IPS-11a (cell line): ENCODE data around the gene CRHR2.

ENCODE experiments used
- H3K4me3 ChIP-seq: one replicate; pipeline ENCODE4 v1.5.1; 2013; ENCODE audit warnings: low read depth, low read length, control low read depth

The CRHR2 gene

DNA sequence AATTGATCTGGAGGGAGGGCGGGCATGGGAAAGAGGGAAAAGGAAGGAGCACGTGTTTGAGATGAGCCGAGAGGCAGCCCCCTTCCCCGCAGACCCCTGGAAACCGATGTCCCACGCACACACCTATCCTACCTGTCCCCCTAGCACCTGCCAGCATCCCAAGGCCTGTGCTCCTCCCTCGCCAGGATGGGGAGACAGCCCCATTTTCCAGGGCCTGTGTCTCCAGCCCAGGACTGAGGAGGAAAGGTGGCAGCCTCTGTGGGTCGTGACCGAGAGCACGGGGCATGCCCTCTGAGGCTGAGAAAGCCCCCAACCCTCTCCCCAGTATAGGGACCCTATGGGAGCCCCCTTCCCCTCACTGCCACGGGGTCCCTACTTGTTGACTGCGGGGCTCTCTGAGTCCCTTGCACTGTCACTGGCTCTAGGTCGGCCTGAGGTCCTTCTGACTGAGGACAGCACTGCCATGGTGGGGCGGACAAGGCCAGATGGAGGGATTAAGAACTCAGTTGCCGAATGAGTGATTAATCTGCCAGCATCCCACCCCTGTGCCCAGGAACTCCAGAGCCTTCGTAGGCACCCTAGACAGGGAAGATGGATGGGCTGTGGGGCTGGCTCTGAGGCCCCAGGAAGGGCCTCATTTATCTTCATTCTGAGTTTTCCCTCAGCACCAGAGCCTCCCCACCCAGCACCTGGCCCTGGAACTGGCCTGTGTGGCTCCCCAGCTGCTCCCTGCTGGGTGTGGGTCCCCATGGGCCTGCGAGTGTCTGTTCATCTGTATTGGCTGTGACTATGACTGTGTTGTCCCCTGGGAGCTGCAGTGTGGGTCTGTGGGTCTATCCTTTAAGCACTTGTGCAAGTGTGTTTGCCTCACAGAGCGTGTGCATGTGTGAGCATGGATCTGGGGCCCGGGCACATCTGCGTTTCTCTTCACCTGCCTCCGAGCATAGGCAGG is 26.0 kb downstream of the CRHR2 start:
- H3K4me3 ChIP-seq, result no peak overlapping the region

DNA sequence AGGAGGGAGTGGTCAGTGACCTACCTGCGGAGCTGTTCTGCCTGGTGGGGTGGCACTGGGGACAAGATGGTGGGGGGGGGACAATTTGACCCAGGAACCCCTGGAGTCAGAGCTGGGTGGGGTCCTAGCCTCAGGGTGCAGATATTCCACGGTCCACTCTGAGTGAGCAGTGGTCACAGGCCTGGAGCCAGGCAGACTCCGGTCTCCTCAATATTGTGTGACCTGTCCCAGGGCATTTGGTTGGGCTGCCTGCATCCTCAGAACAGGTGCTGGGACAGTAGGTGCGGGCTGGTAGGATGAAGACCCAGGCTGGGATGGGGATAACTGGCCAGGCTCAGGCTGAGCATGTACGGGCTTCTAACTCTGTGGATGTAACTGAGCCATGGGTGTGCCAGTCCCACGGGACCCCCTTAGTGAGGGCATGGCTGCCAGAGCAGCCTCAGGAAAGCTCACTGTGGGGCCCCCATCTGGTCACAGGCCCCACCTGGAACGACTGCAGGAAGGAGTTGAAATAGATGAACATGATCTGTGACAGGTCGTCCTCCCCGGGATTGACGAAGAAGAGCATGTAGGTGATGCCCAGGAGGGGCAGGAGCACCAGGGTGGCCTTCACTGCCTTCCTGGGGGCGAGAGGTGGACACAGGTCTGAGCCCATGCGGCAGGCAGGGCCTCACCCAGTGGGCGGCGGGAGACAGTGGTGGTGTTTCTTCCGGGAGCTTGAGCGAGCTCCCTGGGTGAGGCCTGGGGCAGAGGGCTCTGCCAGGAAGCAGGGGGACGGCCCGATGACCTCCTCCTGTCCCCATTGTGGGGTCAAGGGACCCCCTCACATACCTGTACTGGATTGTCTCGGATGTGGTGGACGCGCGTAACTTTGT is 26.9 kb downstream of the CRHR2 start:
- H3K4me3 ChIP-seq, result no peak overlapping the region

DNA sequence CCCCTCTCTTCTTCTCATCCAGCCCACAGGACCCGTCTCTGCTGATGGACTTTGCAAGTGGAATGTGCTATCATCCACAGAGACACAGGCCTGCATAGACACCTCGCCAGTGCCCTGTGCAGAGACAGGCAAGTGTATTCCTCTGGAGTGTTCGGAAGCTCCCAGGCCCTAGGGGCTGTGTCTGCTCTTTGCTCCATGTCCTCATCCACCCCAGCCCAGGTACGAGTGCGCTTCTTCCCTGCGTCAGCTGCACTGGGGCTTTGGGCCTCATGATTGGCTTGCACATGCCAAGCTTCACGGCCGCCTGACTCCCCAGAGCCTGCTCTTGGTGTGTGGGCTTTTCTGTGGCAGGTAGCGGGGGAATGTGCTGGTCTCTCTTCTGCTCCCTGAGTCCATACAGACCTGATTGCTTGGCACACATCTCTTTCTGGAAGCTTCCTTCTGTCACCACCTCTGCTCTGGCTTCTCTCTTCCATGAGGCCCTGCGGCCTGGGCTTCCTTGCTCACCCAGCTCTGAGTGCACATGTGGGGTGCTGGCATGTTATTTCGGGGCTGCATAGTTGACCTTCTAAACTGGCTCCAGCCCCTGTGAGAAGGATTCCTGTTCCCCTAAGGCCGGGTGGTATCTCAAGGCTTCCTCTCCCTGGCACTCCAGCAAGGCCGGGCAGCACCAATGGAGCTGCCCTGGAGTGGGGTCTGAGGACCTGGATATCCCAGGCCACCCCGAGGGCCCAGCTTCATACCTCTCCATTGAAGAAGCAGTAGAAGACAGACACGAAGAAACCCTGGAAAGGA is 27.8 kb downstream of the CRHR2 start:
- H3K4me3 ChIP-seq, result no peak overlapping the region

DNA sequence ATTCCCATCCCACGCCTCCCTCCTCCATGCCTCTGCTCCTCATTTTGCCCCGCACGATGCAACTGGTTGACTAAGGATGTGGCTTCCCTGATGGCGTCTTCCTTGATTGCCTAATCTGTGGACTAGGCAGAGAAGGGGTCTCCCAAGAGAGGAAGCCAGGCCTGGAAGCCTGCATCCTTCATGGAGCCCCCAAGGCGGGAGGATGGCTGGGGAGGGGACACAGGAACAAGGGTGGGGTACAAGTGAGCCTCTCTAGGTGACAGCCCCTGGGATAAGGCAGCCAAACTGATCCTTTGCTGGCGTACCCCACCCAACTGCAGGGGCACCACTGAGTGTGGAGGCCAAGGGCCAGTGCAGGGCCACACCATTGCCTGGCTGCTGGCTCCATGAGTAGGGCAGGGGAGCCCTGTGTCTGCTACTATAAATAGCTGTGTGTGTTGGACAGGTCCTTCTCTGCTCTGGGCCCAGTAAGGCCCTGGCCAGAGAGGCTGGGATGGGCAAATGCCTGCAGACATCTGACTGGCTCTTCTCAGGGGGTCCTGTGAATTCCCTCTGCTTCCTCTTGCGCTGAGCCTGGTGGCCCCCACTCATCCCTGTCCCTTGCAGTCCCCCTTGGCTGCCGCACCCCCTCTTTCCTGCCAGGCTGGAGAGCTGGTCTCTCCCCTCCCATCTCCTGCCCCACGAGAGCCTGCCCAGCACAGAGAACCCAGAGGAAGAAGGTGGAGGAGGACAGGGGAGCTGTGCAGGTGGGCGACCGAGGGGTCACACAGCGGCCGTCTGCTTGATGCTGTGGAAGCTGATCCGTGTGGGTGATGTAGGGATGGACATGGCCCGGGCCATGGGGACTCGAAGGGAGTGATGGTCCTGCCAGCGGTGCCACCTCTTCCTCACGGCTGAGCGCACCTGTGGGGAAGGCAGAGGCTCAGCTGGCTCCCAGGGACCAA is 29.3 kb downstream of the CRHR2 start:
- H3K4me3 ChIP-seq, result no peak overlapping the region

DNA sequence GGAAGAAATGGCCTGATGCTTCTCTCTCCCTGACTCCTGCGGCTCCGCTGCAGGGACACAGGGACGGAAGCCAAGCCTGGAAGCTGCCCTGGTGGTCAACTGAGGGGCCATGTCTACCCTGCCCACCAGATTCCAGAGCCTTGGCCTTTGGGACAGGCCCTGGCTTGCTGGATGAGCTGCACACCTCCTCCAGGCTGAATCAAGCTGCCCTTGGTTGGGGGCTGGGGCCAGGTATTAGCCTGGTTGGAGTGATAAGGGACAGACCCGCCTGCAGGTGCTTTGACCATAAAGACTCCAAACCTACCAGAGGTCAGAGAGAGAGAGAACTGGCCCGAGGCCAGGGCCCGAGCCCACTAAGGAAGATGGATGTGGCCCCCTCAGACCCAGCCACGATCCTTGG is 30.1 kb downstream of the CRHR2 start:
- no peak overlapping the region for H3K4me3 ChIP-seq

DNA sequence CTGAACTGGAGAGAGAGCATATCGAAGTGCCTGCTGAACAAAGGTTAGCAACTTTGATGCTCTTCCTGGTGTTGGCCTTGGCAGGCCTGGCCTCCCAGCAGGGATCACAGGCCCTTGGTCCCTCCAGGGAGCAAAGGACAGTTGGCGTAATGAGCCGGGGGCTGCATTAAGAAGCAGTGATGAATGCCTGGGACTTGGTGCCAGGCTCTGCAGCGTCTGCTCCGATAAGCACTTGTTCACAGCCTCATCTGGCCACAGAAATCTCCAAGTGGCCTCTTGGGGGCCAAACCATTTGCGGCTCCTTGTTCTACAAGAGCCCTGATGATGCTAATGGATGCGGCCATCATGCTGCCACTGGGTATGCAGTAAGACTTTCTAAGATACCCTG is 31.8 kb downstream of the CRHR2 start:
- no peak overlapping the region for H3K4me3 ChIP-seq

DNA sequence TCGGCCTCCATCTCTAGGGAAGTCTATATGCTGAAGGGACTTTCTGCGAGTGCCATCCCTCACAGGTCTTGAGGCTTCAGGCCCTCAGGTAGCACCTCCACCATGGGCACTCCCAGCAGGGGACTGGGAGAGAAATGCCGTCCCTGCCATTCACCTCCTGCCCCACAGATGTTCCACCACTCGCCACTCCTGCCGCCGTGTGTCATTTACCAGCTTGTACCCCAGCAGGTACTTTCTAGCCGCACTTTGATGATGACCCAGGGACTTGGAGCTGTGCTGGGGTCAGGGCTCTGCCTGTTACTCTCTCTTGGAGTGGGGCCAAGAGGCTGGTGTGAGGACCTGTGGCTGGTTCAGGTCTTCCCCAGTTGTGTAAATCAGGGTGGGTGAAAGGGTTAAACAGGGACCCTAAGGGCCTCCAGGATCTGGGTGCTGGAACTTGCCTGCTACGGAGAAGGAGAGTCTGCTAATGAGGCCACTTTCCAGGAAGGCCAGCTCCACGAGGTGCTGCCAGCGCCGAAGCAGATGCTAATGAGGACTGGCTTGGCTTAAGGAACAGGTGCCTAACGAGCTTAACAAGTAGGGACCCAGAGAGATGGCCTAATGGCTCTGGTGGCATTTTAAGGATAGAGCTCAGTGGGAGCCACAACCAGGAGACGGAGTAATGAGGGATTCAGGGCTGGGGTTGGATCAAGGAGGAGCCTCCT is 32.4 kb downstream of the CRHR2 start:
- no peak overlapping the region for H3K4me3 ChIP-seq

DNA sequence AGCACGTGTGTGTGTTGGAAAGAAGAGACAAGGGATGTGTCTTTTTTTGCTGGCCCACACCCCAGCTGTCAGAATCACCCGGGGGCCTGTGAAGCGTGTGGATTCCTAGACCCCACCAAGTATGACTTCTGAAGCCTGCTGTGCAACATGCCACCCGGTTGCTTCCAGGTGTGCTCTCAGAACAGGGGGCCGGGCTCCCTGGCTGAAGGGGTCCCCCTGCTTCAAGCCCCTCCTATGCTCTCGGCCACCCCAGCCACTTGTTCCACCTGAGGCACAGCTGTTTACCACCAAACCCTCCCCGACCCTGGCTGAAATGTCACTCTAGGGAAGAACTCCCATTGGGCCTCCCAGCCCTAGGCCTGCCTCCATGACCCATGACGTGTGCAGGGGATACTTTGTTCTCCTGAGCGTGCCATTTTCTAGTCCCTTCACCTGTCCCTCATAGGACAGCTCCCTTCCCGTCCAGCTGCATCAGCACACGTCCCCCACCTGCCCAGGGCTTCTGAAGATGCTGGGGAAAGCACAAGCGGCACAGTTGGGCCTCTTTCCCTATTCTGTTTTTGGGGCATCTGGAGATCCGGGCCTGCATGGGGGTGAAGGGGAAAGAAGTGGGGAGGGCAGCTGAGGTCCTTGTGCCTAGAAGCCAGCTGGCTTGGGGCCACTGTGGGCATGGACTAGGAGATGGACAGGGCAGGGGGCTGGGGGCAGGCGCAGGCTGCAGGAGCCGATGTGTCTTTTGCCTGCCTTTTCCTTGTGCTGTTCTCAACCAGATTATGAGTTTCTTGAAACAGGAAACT is 33.3 kb downstream of the CRHR2 start:
- H3K4me3 ChIP-seq, result no peak overlapping the region

DNA sequence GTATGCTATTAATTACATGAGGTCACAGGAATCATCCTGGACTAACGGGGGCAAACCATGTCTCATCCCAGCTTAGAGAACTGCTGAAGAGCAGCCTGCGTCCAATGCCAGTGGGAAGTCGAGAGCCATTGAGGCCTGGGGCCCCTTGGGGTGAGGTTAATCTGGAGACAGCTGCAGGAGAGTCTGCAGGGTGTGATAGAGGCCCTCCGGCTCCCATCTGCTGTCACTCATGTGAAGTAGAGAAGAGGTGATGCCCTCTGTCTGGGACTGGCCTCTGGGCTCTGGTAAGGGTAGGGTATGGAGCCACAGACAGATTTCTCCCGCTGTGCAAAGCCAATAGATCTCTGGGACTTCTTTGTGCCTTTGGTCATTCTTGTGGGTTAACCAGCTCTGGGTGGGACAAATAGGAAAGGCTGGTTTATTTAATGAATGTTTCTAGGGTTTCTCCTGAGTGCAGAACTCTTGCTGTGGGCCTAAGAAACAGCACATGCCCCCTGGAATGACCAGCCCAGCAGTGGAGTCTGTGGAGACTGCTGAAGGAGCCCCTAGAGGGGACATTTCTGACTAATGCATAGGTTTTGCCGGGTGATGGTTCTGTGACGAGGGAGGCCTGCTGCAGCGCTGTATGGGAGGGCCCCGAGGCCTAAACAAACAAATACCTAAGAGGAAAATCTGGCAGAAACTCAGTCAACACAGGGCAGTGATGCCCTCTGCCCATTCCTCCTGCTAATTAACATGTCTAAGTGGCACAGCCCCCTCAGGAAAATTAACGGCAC is 34.5 kb downstream of the CRHR2 start:
- H3K4me3 ChIP-seq, result no peak overlapping the region

DNA sequence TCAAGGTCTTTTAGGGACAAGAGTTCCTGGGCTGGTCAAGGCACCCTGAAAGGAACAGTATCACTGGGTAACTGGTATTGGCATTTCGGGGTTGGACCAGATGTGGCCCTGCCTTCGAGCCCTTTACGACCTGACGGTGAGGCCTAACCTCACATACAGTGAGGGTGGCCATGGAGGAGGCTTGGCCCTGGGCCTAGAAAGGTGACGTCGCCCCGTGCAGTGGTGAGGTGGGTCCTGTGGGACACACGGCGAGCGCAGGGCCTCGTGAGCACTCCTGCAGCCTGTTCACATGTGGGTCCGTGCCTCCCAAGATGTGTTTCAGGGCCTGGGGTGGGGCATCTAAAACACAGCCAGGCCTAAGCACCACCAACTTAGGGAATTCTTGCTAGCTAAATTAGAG is 36.1 kb downstream of the CRHR2 start:
- H3K4me3 ChIP-seq, result no peak overlapping the region

DNA sequence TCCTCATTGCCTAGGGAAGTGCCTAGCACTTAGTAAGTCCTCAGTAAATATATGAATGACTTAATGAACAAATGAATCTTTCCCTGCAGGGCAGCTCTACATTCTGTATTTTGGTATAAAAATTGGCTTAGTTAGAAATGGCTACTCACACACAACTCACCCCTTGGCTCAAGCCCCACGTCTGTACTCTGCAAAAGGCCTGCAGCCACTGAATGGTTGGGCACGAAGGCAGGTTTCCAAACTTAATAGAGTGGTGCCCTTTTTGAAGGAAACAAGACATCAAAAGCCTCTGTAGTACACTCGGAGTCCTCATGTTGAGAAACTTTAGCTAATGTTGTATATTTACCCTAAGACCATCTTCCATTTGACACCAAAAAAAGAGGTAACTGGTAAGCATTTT is 36.6 kb downstream of the CRHR2 start:
- no peak overlapping the region for H3K4me3 ChIP-seq

DNA sequence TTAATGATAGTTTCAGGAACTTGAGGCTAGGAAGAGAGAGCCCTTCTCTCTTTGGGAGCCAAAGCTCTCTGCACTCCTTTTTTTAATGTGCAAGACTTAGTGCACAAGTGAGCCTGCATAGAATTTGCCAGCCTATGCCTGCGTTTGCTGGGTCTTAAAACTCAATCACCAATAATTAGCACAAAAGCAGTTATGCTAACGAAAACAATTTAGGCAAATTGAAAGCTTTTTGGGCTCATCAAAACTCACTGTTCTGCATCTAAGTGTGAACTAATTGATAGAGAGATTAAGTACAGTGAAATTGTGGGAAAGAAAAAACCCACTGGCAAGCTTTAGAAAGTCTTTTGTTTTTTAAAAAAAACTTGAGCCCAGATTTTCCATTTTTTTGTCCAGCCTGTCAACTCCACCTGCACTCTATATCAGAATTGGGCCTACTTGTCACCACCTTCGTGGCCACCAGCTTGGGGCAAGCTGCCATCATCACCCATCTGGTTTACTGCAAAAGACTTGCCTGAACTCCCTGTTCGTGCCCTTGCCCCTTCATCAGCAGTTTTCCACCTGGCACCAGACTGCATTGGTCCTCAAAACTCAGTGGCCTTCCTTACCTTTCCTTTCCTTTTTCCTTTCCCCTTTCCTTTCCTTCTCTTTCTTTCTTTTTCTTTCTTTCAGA is 37.8 kb downstream of the CRHR2 start:
- no peak overlapping the region for H3K4me3 ChIP-seq

DNA sequence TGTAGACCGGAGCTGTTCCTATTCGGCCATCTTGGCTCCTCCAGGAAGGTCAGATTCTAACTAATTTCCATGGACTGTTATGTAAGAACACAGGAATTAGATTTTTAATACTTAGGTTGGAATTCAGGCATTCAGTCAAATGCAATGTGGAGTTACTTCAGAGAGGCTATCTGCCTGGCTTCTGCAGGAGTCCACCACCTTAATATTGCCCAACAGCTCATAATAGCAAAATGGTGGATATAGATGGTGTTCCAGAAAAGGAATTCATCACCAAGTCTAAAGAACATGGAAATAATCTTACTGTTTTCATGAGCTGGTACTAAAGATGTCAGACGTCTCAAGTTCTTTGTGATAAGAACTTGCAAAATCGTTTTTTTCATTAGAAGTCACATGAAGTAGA is 39.5 kb downstream of the CRHR2 start:
- H3K4me3 ChIP-seq, result peak overlapping the region; percentile 14

DNA sequence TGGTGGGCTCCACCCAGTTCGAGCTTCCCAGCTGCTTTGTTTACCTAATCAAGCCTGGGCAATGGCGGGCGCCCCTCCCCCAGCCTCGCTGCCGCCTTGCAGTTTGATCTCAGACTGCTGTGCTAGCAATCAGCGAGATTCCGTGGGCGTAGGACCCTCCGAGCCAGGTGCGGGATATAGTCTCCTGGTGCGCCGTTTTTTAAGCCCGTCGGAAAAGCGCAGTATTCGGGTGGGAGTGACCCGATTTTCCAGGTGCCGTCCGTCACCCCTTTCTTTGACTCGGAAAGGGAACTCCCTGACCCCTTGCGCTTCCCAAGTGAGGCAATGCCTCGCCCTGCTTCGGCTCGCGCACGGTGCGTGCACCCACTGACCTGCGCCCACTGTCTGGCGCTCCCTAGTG is 39.9 kb downstream of the CRHR2 start:
- peak overlapping the region; percentile 14 for H3K4me3 ChIP-seq

DNA sequence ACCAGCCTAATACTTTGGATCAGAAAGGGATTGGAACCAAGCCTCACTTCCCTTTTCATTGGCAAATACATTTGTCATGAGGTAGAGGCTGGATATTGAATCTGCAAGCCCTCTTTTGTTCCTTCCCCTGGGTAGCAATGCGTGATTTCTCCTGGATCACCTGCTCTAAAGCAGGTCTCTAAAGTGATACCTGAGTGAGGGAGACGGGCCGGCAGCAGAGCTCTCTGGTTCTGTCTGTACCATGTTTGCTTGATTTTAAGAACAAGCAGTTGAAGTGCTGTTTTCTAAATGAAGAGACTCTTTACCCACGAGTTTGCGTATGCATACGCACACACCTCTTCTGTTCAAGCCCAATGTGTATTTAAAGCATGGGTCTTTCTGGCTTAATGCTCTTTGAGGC is 46.5 kb downstream of the CRHR2 start:
- no peak overlapping the region for H3K4me3 ChIP-seq

DNA sequence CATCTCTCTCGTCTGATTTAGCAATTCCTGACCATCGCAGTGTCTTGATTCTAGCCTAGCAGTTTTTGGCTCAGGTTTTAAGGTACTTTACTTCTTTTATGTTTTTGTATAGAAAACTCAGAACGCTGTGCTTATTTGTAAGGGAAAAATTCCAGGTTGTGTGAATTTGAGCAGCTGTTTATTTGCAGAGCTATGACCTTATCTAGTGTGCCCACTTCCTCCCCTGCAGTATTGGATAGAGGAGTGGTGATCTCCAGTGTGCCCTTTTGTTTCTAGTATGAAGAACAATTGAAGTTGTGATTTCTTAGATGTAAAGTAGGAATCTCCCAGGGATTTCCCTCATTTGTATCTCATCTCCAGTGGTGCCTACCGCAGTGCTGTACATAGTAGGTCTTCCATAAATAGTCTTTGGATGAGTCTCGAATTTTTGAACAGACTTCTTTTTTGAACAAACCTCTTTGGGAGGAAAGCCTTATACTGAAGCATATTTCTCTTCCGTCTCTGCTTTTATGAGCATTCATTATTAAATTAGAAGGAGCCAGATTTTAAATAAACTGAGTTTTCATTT is 47.5 kb downstream of the CRHR2 start:
- H3K4me3 ChIP-seq, result no peak overlapping the region

DNA sequence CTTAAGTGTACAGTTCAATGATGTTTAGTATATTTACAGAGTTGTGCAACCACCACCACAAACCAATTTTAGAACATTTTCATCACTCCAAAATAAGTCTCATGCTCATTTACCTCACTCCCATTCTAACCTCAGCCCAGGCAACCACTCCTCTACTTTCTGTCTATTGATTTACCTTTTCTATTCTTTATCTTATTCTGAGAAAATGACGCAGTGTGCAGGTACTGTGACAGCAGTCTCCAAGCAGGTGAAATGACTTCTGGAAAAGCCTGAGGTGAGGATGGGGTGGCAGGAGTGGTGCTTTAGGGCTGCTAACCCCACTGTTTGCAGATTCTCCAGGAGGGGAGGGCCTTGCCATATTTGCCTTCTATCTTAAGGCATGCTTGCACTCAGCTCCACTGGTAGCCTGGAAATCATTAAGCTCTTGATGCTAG is 48.0 kb downstream of the CRHR2 start:
- H3K4me3 ChIP-seq, result no peak overlapping the region
